Cardiac septum (tissue), 1 donor: Measurements from ENCODE around the gene PLGRKT. TPM values are rescaled to one million over a fixed set of nuclear protein-coding genes. Genes with fewer than 3 reads are reported as not detected.
"Not testable (repeated sequence)": the region's sequence is repeated elsewhere in the genome, so short reads cannot be mapped to it uniquely, and the experiment has no call there.

Experiments used
- DNase-seq: peaks from one replicate; pipeline ENCODE4 v3.0.0-alpha.2; 2020; ENCODE audit warnings: low spot score
- intact Hi-C: fragments of 100-400 bp; cut with DNase I; formaldehyde crosslinking; loops from one replicate; pipeline ENCODE4 v1.14.0; 2022
- total RNA-seq: library from RNA; stranded (reverse); fragmentation: NEBNext Ultra II Directional; extraction: Animal tissue kit (Norgen Biotek cat#: 25700); gene quantifications from one replicate; pipeline ENCODE4 v1.2.1, GENCODE V29; 2021
- donor health status: DM: no; HTN: no; CAD: no.

Gene PLGRKT
- total RNA-seq, 1 donor from 2014 or later, result 28.9 TPM

DNA sequence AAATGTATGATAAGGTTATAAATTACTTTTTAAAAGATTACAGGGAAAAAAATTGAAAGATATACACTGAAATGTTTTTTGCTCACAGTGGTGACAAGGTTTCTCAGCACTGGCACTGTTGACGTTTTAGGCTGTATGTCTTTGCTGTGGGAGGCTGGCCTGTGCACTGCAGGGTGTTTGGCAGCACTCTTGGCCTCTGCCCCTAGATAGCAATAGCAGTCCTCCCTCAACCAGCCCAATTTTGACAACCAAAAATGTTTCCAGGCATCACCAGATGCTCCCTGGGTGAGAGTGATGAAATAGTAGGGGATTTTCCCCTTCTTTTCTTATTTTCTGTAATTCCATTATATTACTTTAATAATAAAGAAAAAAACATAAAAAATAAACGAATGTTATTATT, 15.9 kb upstream of the PLGRKT start:
- DNase-seq, result no peak
- intact Hi-C loops, result loop anchor here (5.0 kb wide), 1 partner anchor 49 kb away; no protein-coding TSS in a partner anchor

DNA sequence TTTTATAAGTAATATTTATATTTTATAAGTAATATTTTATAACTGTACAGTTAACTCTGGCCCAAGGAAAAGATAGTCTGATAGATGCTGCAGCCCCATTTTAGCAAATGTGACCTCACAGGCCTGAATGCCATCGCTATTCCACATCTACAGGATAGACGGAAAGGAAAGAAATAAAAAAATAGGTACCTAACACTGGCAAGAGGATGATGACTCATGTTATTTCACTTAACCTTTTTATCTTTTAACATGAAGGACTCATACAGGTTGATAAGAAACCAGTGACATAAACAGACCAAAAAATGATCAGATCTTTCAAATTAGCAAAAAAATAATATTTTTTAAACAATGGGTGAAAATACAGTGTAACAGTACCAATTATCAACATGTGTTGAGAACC, 15.3 kb upstream of the PLGRKT start:
- intact Hi-C loops, result loop anchor here (5.0 kb wide), 1 partner anchor 49 kb away; no protein-coding TSS in a partner anchor
- DNase-seq, result no peak

DNA sequence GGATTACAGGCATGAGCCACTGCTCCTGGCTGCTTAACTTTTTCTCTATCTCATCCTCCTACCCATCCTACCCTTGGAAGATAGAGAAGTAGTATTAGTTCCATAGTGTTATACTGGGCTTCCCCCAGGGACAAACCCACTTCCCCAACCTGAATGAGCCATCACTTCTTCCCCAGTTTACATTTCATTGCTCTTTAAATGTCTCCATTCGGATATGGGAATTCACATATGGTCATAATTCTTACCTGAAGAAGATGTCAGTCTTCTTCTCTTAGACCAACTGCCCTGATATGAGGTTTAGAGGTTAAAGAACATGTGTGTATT, 14.5 kb upstream of the PLGRKT start:
- DNase-seq, result no peak
- intact Hi-C loops, result loop anchor here (5.0 kb wide), 1 partner anchor 50 kb away; no protein-coding TSS in a partner anchor

DNA sequence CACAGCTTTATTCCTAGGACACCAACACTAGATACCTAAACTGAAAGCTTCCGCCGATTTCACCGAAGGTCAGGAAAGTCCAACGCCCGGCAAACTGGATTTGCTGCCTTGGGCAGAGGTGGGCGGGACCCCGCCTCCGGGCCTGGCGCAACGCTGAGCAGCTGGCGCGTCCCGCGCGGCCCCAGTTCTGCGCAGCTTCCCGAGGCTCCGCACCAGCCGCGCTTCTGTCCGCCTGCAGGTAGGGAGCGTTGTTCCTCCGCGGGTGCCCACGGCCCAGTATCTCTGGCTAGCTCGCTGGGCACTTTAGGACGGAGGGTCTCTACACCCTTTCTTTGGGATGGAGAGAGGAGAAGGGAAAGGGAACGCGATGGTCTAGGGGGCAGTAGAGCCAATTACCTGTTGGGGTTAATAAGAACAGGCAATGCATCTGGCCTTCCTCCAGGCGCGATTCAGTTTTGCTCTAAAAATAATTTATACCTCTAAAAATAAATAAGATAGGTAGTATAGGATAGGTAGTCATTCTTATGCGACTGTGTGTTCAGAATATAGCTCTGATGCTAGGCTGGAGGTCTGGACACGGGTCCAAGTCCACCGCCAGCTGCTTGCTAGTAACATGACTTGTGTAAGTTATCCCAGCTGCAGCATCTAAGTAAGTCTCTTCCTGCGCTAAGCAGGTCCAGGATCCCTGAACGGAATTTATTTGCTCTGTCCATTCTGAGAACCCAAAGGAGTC, 12.8 kb upstream of the PLGRKT start, which contains the start of gene CD274:
CD274 (plus strand) TSS at position 184 of the 733 bp plus-strand sequence. CDS start 5,572 bp downstream, outside the sequence.
- intact Hi-C loops, result loop anchor here (2.0 to 5.0 kb wide), 2 partner anchors 52 to 140 kb away; no protein-coding TSS in a partner anchor
- DNase-seq, result peak; percentile 96

DNA sequence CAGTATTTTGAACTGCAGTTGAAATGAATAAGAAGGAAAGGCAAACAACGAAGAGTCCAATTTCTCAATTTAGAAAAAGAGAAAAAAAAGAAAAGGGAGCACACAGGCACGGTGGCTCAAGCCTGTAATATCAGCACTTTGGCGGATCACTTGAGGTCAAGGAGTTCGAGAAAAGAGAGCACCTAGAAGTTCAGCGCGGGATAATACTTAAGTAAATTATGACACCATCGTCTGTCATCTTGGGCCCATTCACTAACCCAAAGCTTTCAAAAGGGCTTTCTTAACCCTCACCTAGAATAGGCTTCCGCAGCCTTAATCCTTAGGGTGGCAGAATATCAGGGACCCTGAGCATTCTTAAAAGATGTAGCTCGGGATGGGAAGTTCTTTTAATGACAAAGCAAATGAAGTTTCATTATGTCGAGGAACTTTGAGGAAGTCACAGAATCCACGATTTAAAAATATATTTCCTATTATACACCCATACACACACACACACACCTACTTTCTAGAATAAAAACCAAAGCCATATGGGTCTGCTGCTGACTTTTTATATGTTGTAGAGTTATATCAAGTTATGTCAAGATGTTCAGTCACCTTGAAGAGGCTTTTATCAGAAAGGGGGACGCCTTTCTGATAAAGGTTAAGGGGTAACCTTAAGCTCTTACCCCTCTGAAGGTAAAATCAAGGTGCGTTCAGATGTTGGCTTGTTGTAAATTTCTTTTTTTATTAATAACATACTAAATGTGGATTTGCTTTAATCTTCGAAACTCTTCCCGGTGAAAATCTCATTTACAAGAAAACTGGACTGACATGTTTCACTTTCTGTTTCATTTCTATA, 12.0 kb upstream of the PLGRKT start:
- intact Hi-C loops, result loop anchor here (2.0 to 5.0 kb wide), 2 partner anchors 53 to 141 kb away; no protein-coding TSS in a partner anchor
- no peak for DNase-seq

DNA sequence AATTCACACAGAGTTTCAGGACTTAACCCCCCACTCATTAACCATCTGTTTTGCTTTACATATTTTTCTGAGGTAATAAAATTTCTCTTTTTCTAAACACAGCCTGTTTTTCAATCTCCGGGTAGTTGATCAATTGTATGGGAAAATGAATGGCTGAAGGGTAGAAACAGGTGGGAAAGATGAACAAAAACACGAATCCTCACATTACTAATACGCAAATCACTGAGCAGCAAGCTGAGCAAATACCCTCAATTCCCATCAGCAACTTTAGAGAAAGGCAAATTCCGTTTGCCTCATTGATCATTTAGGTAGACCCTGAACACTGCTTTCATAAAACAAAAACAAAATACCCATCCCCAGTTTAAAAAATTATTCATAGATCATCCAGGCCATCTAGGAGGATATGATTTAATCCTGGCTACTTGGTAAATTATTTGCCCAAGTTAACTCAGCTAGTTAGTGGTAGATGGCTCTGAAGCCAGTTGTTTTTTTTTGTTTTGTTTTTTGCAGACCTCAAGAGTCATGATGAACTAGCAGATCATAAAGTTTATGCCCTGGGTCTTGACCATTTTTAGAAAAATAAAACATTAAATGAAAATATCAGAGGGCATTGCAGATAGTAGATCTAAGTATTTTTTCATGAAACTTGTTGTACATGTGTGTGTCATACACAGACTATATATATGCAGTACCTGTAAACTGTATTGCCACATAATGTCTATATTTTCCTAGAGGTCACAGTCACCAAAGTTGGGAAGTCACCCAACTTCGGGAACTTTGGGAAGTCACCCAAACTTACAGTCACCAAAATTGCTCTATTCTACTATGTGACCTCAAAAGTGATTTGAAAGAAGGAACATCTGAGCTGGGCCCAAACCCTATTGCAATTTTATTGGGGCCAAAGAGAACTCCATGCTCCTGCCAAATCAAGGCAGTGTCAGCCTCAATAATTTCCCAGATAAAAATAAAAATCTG, 11.0 kb upstream of the PLGRKT start:
- no peak for DNase-seq
- intact Hi-C loops, result no loop called here

DNA sequence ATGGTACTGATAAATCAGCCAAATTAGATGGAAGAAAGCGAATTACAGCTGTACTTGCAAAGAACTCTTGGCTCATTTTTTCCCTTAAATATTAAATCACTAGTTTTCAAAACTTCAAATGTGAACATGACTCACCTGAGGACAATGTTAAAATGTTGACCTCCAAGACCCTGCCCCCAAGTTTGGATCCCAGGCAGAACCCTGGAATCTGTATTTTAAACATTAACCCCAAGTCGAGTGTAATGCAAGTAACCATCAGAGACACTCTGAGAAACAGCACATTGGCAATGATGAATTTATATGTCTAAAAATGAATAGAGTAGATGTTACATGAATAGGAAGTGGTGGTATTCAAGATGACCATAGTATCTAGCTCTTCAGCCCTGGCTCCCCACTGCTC, 10.3 kb upstream of the PLGRKT start:
- intact Hi-C loops, result no loop called here
- DNase-seq, result no peak

DNA sequence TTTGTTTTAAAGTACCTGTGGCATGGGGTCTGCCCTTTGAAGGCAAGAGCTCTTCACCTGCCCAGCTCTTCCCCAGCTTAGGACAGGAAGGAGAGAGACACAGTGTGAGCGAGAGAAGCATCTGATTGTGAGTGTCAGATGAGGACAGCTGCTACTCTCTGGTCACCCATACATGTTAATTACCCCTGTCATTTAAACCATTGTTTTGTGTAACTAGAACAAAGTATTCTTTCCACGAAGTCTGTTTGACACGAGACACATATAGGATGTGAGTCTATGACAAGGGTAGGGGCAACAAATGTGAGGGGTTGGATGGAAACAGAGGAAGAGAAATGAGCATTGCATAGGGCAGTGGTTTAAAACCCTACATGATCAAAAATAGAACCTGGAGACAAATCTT, 9.6 kb upstream of the PLGRKT start:
- DNase-seq, result no peak
- intact Hi-C loops, result no loop called here

DNA sequence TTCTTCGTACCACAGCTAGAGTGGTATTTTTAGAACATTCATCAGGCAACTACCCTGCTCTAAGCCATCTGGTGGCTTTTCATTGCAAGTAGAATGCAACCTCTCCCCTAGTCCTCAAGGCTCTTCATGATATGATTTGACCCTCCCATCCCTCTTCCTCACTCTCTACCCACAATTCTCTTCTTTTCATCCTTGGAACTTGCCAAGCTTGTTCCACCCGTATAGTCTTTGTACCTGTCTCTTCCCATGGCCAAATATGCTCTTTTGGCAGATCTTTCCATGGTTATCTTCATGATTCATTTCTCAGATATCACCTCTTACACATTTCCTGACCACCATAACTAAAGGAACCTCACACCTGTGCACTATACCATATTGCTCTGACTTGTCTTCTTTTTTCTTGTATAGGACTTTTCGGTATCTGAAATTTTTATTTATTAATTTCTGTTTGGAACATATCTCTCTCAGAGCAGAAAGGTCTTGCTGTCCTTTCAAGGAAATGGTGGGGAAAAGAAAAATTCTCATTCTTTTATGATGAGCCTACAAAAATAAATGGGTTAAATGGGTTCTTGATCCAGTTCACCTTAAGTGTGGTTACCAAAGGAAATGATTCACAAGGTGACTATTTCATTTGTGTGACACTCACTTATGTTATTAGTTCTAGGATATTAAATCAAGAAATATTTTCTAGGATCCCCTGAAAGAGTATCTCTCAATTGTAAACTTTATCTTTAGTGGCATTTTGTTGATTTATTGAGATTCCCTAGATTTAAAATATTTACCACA, 8.9 kb upstream of the PLGRKT start:
- intact Hi-C loops, result no loop called here
- DNase-seq, result no peak

DNA sequence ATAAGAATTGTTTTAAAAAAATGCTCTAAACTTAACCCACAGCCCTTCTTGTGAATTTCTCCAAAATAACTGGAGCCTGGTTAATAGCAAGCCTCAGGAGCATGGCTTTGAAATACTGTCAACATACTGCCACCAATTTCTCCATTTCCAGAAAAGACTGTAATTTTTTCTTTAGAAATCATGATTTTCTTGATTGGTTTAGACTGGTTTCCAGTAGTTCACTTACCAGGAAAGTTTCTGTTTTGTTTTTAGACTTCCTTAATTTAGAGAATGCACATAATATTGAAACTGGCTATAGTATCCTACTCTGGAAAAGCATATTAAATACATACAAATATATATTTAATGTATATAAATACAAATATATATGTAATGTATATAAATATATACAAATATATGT, 8.2 kb upstream of the PLGRKT start:
- DNase-seq, result no peak
- intact Hi-C loops, result no loop called here

DNA sequence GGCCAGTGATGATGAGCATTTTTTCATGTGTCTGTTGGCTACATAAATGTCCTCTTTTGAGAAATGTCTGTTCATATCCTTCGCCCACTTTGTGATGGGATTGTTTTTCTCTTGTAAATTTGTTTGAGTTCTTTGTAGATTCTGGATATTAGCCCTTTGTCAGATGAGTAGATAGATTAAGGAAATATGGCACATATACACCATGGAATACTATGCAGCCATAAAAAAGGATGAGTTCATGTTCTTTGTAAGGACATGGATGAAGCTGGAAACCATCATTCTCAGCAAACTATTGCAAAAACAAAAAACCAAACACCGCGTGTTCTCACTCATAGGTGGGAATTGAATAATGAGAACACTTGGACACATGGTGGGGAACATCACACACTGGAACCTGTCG, 7.4 kb upstream of the PLGRKT start:
- intact Hi-C loops, result not testable (repeated sequence)

DNA sequence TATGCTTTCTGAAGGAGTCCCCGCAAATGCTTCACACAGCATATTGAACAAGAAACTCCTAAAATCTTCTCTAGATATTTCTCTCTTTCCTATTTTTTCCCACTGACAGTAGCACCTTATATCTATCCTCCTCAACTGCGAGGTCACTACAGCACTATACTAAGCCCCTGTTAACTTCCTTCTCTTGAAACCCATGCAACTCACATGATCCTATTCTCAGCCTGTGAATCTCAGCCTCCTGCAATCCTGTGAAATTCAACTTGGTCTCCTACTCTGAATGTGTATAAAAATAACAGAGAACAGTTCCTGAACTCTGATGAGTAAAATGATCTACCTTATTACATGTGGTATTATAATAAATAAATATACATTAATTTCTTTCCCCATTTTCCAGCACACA, 6.1 kb upstream of the PLGRKT start:
- intact Hi-C loops, result loop anchor here (5.0 kb wide), 1 partner anchor 257 kb away; the partner anchor contains the start of gene INSL6
- DNase-seq, result no peak

More for the DNA sequence above, 7.4 kb upstream of the PLGRKT start:
- not testable (repeated sequence) for DNase-seq

DNA sequence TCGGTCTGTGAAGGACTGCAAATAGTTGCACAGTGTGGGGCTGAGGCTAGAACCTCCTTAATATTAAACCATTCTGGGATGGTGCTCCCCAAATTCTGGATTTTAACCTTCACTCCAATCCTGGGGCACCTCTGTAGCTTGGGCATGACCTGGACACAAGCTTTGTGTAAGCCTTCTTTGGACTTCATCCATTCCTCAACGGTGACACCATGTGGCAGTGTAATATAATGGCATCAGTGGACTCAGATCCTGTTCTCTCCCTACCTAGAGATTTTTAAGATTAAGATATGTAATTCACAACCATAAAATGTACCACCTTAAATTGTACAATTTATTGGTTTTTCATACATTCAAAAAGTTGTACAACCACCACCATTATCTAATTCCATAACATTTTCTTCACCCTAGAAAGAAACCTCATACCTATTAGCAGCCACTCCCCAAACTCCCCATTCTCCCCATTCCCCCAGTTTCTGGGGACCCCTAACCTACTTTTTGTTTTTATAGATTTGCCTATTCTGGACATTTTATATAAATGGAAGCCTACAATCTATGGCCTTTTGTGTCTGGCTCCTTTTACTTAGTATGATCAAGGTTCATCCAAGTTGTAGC, 4.8 kb upstream of the PLGRKT start:
- no peak for DNase-seq
- intact Hi-C loops, result loop anchor here (5.0 kb wide), 1 partner anchor 255 kb away; the partner anchor contains the start of gene INSL6

DNA sequence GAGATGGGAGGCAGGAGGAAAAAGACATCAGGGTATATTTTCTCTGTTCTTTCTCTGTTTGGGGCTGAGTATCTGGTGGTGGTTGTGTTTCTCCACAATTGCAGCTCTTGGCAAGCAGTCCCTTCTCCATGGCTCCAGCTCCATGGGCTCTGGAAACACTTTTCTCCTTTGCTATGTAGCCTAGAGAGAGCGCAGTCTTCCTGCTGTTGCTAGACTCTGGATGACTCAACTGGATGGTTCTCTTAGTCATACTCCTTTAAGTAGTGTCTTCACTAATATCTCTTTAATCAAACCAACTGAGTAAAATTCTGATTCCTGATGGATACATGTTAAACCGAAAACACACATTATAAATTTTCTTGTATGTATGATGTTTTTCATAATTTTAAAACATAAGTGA, 3.3 kb upstream of the PLGRKT start:
- intact Hi-C loops, result loop anchor here (5.0 kb wide), 1 partner anchor 254 kb away; the partner anchor contains the start of gene INSL6
- DNase-seq, result no peak

DNA sequence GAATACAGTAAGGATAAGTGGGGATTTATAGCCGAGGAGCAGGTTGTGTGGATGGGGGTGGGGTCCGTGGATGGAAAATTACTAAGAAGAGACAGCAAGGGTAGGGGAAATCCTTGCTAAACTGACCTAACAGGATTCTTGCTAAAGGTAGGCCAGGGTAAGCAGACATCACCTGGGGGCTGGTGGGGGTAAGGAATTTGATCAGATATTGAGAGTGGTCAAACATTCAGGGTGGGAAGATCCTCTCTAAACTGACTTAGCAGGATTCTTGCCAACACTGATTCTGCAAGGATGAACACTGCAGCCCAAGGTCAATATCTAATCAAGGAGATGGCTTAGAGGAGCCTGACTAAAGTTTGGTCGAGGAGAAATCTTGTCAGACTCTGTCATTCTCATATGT, 2.7 kb upstream of the PLGRKT start:
- DNase-seq, result no peak
- intact Hi-C loops, result loop anchor here (5.0 kb wide), 1 partner anchor 253 kb away; the partner anchor contains the start of gene INSL6

DNA sequence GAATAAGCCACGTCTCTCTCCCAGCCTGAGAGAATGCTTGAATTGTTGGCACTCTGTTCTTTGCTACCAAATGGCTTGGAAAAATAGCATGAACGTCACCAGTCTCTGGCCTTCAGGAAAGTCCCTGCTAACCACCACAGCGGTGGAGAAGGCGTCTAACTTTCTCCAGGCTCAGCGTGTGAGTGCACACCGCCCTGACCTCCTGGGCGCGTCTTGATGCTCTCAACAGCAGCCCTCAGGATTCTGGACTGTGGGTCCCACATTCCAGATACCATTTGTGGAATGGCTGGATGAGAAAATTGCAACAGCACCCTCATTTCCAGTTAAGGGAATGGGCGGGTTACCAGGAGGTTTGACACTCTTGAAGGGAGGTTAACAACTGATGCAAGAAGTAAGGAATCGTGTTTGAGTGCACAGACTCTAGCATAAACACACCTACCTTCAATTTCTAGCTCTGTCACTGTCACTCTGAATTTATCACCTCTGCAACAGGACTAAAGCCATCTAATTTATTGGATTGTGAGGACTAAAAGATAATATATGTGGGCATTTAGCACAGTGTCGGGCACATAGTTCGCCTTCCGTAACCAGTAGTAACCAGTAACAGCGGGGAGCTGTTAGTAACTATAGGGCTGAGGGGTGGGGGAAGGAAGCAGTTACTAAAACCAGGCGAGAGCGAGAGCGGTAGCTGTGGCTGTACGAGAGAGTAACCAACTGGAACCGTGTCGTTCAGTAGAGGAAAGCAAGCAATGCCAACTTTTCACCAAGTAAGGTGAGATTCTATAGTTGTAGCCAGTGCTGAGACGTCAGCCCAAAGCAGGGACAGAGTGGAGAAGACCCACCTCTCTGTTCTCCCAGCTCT, 807 bp upstream of the PLGRKT start:
- intact Hi-C loops, result no loop called here

DNA sequence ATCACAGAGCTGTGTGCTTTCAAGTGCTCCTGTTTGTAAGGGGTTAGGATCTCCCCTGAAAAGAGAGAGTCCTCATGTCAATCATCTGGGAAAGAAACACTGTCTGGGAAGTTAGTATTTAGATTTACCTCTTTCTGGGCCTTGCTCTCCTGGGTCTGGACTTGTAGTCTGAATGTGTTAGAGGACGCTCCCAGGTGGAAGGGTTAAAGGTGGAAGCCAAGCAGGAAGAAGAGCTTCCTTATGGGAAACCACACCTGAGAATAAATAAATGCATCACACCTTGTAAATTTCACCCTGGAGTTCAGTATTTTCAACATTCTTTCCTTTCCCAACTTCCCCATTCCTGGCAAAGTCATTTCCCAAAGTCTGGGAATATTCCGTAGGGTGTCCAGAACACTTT, 1.3 kb downstream of the PLGRKT start:
- intact Hi-C loops, result no loop called here

More for the DNA sequence above, 807 bp upstream of the PLGRKT start:
- DNase-seq, result no peak

More for the DNA sequence above, 1.3 kb downstream of the PLGRKT start:
- DNase-seq, result no peak
